Right lobe of liver (tissue), 6 donors: ENCODE measurements around the gene PTPRT. TPM values are rescaled to one million over a fixed set of nuclear protein-coding genes. Genes with fewer than 3 reads are reported as not detected.

Source experiments
- ATAC-seq, 4 donors: fragments of 200-7000 bp; cut with Tn5 transposase; one replicate each; pipeline ENCODE4 v1.9.1; 2020; ENCODE audit warnings: mild to moderate bottlenecking in 4 of 4, moderate library complexity in 4 of 4
- DNase-seq, 3 donors: peaks; one replicate each; pipeline ENCODE4 v3.0.0-alpha.2; 2020
- H3K27ac ChIP-seq, 3 donors: fragments of 200-600 bp; one replicate each; pipeline ENCODE4 v1.8.0; 2022
- H3K27me3 ChIP-seq, 2 donors: fragments of 200-600 bp; one replicate each; pipeline ENCODE4 v1.8.0; 2022
- H3K36me3 ChIP-seq, 4 donors: fragments of 200-600 bp; sonication (generic) in 1 of 4; one replicate each; pipeline versions ENCODE4 v1.5.1 to v1.8.0; 2017 to 2022; ENCODE audit warnings: control low read depth in 1 of 4
- H3K4me1 ChIP-seq, 4 donors: fragments of 200-600 bp; sonication (generic) in 1 of 4; one replicate each; pipeline versions ENCODE4 v1.5.1 to v1.8.0; 2017 to 2022; ENCODE audit warnings: control low read depth in 1 of 4
- H3K4me3 ChIP-seq, 3 donors: fragments of 200-600 bp; one replicate each; pipeline ENCODE4 v1.8.0; 2022
- H3K9me3 ChIP-seq, 4 donors: fragments of 200-600 bp; sonication (generic) in 1 of 4; one replicate each; pipeline versions ENCODE4 v1.5.1 to v1.8.0; 2017 to 2022; ENCODE audit warnings: control low read depth in 1 of 4
- POLR2A ChIP-seq: fragments of 450-650 bp; IDR thresholded peaks from one replicate; pipeline ENCODE4 v1.6.1; 2017; ENCODE audit warnings: antibody characterized with exemption, mild to moderate bottlenecking
- WGBS: methylation state at CpG from one replicate; pipeline ENCODE4 v1.1.6; 2018; ENCODE audit warnings: low coverage, low lambda C conversion rate; ENCODE audit not compliant: insufficient coverage; ENCODE audit errors: missing lambda C conversion rate; 5-methylcytosine and 5-hydroxymethylcytosine counted together
- intact Hi-C, 2 donors: fragments of 100-400 bp; cut with DNase I; formaldehyde crosslinking; loops; one replicate each; pipeline versions ENCODE4 v1.11.2 to v1.14.1; 2022
- total RNA-seq, 6 experiments: library from RNA; depleted of rRNA in 2 of 6; stranded (reverse); fragments of >200 nt in 2 of 6; fragmentation: NEBNext Ultra II Directional in 3 of 6; extraction: Animal tissue kit (Norgen Biotek cat#: 25700) in 3 of 6; gene quantifications; one replicate each; pipeline versions ENCODE4 v1.1.0 to v1.2.4, GENCODE V29; 2016 to 2023
- TF ChIP-seq, protein P1 (sequence below), 4 donors: fragments of 200-600 bp in 3 of 4; fragments of 450-650 bp in 1 of 4; IDR thresholded peaks; one replicate each; pipeline versions ENCODE4 v1.5.1 to v1.8.0; 2016 to 2022; ENCODE audit warnings: antibody characterized with exemption in 4 of 4, mild to moderate bottlenecking in 2 of 4
- donor health status: DM: no; HTN: yes; CAD: no.
- donor health status: DM: no; HTN: no; CAD: no.
- donor health status: DM: no; HTN: no; CAD: no.
- donor health status: DM: no; HTN: yes; CAD: no.
- donor health status: DM: no; HTN: yes; CAD: no.

The PTPRT gene
- total RNA-seq, 6 experiments from 2014 or later: 0.18 to 1.0 (median 0.51) TPM

GRCh38 chr20:42886046-42886445 lies 303.7 kb downstream of the PTPRT start:
- DNase-seq (no peak), ATAC-seq (no peak)
- Histone ChIP-seq H3K27me3 (no peaks in the 10 kb centered on the region), H3K4me3 (no peak overlapping the region), H3K9me3 (no peaks in the 10 kb centered on the region), H3K36me3 (no peaks in the 10 kb centered on the region), H3K4me1 (no peaks in the 10 kb centered on the region), H3K27ac (no peak overlapping the region)
- intact Hi-C loops: no loop called here
- TF ChIP-seq, protein P1, sequence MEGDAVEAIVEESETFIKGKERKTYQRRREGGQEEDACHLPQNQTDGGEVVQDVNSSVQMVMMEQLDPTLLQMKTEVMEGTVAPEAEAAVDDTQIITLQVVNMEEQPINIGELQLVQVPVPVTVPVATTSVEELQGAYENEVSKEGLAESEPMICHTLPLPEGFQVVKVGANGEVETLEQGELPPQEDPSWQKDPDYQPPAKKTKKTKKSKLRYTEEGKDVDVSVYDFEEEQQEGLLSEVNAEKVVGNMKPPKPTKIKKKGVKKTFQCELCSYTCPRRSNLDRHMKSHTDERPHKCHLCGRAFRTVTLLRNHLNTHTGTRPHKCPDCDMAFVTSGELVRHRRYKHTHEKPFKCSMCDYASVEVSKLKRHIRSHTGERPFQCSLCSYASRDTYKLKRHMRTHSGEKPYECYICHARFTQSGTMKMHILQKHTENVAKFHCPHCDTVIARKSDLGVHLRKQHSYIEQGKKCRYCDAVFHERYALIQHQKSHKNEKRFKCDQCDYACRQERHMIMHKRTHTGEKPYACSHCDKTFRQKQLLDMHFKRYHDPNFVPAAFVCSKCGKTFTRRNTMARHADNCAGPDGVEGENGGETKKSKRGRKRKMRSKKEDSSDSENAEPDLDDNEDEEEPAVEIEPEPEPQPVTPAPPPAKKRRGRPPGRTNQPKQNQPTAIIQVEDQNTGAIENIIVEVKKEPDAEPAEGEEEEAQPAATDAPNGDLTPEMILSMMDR (IDR thresholded peaks at IDR 0.05): no peak
- TF ChIP-seq POLR2A: no peak
- 79% methylated on average over 6 of the region's 6 CpGs for whole genome bisulfite sequencing

DNA sequence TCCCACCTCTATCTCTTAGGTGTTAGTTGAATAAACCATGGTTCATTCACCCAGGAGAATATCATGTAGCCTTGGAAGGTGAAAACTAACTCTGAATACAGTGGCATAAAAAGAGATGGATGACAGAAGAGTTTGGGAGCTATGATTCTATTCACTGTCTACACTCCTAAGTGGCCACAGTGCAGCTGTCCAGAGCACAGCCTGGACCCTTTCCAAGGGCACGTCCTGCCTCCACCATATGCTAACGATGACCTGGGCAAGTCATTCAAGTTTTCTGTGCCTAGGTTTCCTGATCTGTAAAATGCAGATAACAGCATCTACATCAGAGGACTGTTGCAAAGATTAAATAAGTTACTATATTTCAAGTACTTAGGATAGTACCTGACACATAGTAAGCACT lies 314.1 kb downstream of the PTPRT start:
- H3K27ac ChIP-seq: no peak overlapping the region
- no peak for ATAC-seq
- no peaks in the 10 kb centered on the region for H3K4me1 ChIP-seq
- 45% methylated on average over 2 of the region's 2 CpGs for WGBS
- no peak for TF ChIP-seq POLR2A
- TF ChIP-seq, protein P1 (IDR thresholded peaks at IDR 0.05): no peak
- no peaks in the 10 kb centered on the region for H3K36me3 ChIP-seq
- H3K9me3 ChIP-seq: no peaks in the 10 kb centered on the region
- no peak for DNase-seq
- intact Hi-C loops: no loop called here
- H3K27me3 ChIP-seq: no peaks in the 10 kb centered on the region
- no peak overlapping the region for H3K4me3 ChIP-seq

- 40% methylated on average over 3 of the region's 3 CpGs for WGBS
- ATAC-seq (no peak), DNase-seq (no peak)
- Histone ChIP-seq H3K4me1 (no peaks in the 10 kb centered on the region), H3K36me3 (no peaks in the 10 kb centered on the region), H3K27me3 (no peaks in the 10 kb centered on the region), H3K27ac (no peak overlapping the region), H3K4me3 (no peak overlapping the region), H3K9me3 (no peaks in the 10 kb centered on the region)
- TF ChIP-seq, protein P1 (IDR thresholded peaks at IDR 0.05): no peak
- no peak for TF ChIP-seq POLR2A
- intact Hi-C loops: no loop called here
Observed at GRCh38 chr20:42873259-42873658, 316.4 kb downstream of the PTPRT start.

- Histone ChIP-seq H3K4me3 (no peak overlapping the region), H3K4me1 (no peaks in the 10 kb centered on the region), H3K9me3 (no peaks in the 10 kb centered on the region), H3K27ac (no peak overlapping the region), H3K27me3 (no peaks in the 10 kb centered on the region), H3K36me3 (no peaks in the 10 kb centered on the region)
- TF ChIP-seq, protein P1 (IDR thresholded peaks at IDR 0.05): no peak
- TF ChIP-seq POLR2A: no peak
- intact Hi-C loops: no loop called here
- ATAC-seq (no peak), DNase-seq (no peak)
- WGBS: 64% methylated on average over 3 of the region's 3 CpGs
Observed at GRCh38 chr20:42864116-42864515, 325.6 kb downstream of the PTPRT start.

DNA sequence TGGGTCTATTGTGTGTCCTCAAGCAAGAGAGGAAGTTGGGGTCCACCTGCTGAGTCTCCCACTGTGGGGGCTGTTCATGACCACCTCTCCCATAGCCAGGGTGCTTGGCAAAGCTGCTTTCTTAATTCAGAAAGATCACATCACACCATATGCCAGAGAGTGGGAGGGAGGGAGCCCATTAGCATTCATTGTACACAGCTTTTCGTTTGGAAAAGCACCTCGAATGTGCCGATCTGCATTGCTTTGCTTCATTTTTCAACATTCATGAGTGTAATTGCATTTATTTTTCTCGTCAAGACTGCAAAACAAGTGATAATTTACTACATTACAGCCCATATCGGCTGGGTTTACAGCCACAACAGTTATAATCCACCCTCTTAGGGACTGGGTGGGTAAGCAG lies 327.3 kb downstream of the PTPRT start:
- no peak overlapping the region for H3K4me3 ChIP-seq
- DNase-seq: no peak
- intact Hi-C loops: no loop called here
- no peak for ATAC-seq
- no peaks in the 10 kb centered on the region for H3K4me1 ChIP-seq
- H3K27me3 ChIP-seq: no peaks in the 10 kb centered on the region
- TF ChIP-seq POLR2A: no peak
- TF ChIP-seq, protein P1 (IDR thresholded peaks at IDR 0.05): no peak
- 71% methylated on average over 5 of the region's 5 CpGs for WGBS
- H3K9me3 ChIP-seq: no peaks in the 10 kb centered on the region
- no peaks in the 10 kb centered on the region for H3K36me3 ChIP-seq
- no peak overlapping the region for H3K27ac ChIP-seq
